Mesodermal cell (in vitro differentiated cells): ENCODE measurements around the gene RUNX2.

Experiments used
- H3K27ac ChIP-seq: 2 replicates; pipeline ENCODE4 v1.7.0; 2013; ENCODE audit warnings: mild to moderate bottlenecking, low read depth, low read length, moderate library complexity; ENCODE audit not compliant: severe bottlenecking
- H3K36me3 ChIP-seq: 2 replicates; pipeline ENCODE4 v1.7.1; 2013; ENCODE audit warnings: mild to moderate bottlenecking, low read length, moderate library complexity; ENCODE audit not compliant: control insufficient read depth, insufficient read depth
- H3K4me1 ChIP-seq: one replicate; pipeline ENCODE4 v1.7.1; 2013; ENCODE audit warnings: mild to moderate bottlenecking, low read length; ENCODE audit not compliant: insufficient read depth, control insufficient read depth, poor library complexity, severe bottlenecking
- H3K4me3 ChIP-seq: 2 replicates; pipeline ENCODE4 v1.7.0; 2013; ENCODE audit warnings: low read length, control low read depth, mild to moderate bottlenecking; ENCODE audit not compliant: insufficient read depth, poor library complexity, severe bottlenecking; ENCODE audit errors: extremely low read depth
- H3K9me3 ChIP-seq: 2 replicates; pipeline ENCODE4 v1.7.1; 2013; ENCODE audit warnings: mild to moderate bottlenecking, low read length, moderate library complexity; ENCODE audit not compliant: control insufficient read depth
- WGBS, 2 experiments: methylation state at CpG; one replicate each; pipeline ENCODE4 v1.1.5; 2013; ENCODE audit warnings: missing lambda C conversion rate in 2 of 2; ENCODE audit not compliant: insufficient coverage in 2 of 2; 5-methylcytosine and 5-hydroxymethylcytosine counted together

RUNX2 gene

DNA sequence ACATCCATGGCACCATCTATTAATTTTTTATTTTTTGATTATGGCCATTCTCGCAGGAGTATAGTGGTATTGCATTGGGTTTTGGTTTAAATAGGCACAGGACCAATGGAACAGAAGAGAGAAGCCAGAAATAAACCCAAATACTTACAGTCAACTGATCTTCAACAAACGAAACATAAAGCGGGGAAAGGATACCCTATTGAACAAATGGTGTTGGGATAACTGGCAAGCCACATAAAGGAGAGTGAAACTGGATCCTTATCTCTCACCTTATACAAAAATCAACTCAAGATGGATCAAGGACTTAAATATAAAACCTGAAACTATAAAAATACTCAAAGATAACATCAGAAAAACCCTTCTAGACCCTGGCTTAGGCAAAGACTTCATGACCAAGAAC is 25.3 kb upstream of the RUNX2 start:
- Histone ChIP-seq H3K9me3 (peaks cover 7% of the 10 kb centered on the region), H3K4me3 (no peak overlapping the region), H3K27ac (no peak overlapping the region), H3K4me1 (no peaks in the 10 kb centered on the region), H3K36me3 (peaks cover 4% of the 10 kb centered on the region)
- no CpG with 5 or more reads among the region's 3 CpGs for WGBS, 2 experiments

- peaks cover 7% of the 10 kb centered on the region for H3K9me3 ChIP-seq
- 83 to 91% methylated on average over 1 of the region's 1 CpG for WGBS, 2 experiments
Measured at GRCh38 chr6:45305546-45305945, 22.6 kb upstream of the RUNX2 start.

GRCh38 chr6:45310118-45310788 is 17.9 kb upstream of the RUNX2 start:
- WGBS, 2 experiments = 87 to 92% methylated on average over 4 to 7 of the region's 7 CpGs
- H3K36me3 ChIP-seq = peaks cover 9% of the 10 kb centered on the region
- H3K27ac ChIP-seq = no peak overlapping the region
- H3K4me1 ChIP-seq = no peaks in the 10 kb centered on the region
- H3K4me3 ChIP-seq = no peak overlapping the region
- peaks cover 7% of the 10 kb centered on the region for H3K9me3 ChIP-seq

More at GRCh38 chr6:45305546-45305945, 22.6 kb upstream of the RUNX2 start:
- Histone ChIP-seq H3K4me1 (no peaks in the 10 kb centered on the region), H3K36me3 (peaks cover 9% of the 10 kb centered on the region), H3K27ac (no peak overlapping the region), H3K4me3 (no peak overlapping the region)

- peaks cover 5% of the 10 kb centered on the region for H3K36me3 ChIP-seq
- 59 to 97% methylated on average over 3 to 5 of the region's 5 CpGs for WGBS, 2 experiments
- no peak overlapping the region for H3K4me3 ChIP-seq
- H3K4me1 ChIP-seq = no peaks in the 10 kb centered on the region
- no peak overlapping the region for H3K27ac ChIP-seq
- H3K9me3 ChIP-seq = no peaks in the 10 kb centered on the region
Measured at GRCh38 chr6:45314146-45314545, 14.0 kb upstream of the RUNX2 start.

- H3K4me3 ChIP-seq = no peak overlapping the region
- no peak overlapping the region for H3K27ac ChIP-seq
- H3K36me3 ChIP-seq = no peaks in the 10 kb centered on the region
- no peaks in the 10 kb centered on the region for H3K9me3 ChIP-seq
- H3K4me1 ChIP-seq = no peaks in the 10 kb centered on the region
- WGBS, 2 experiments = 83 to 95% methylated on average over 1 to 3 of the region's 4 CpGs
Measured at GRCh38 chr6:45320349-45320748, 7.8 kb upstream of the RUNX2 start.

GRCh38 chr6:45323656-45324224 is 4.4 kb upstream of the RUNX2 start:
- Histone ChIP-seq H3K9me3 (no peaks in the 10 kb centered on the region), H3K4me3 (no peak overlapping the region)
- 88% methylated on average over 1 of the region's 3 CpGs; no CpG with 5 or more reads in 1 of the 2 experiments for WGBS, 2 experiments

DNA sequence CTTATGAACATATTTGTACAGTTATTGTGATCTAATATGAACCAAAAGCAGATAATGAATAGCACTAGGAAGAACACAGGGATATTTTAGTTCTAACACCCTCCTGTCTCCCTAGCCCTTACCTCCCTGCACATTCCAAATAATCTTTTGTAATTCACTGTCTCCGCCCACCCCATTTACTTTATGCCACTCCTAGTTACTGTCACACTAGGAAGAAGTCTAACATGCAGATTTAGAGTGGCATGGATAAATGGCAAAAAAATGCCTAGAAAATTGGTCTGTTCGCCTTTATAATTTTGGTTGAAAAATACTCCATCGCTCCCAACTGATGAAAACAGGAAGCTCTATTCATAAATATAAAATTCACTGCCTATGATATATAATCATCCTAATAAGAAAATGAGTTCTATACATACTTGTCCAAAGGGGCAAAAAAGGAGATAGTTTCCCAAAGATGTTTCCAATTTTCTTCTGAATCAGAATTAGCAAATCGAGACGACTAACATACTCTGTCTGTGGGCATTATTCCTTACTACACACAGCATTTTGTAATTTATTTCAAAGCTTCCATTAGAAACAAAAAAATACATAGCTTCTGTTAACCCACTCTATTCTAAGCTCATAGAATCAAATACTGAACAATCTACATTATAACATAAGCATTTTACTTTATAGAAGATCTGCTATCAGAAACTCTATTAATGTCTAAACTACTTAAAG is 1.3 kb upstream of the RUNX2 start:
- Histone ChIP-seq H3K36me3 (no peaks in the 10 kb centered on the region), H3K27ac (no peak overlapping the region), H3K4me1 (peaks cover 8% of the 10 kb centered on the region), H3K4me3 (no peak overlapping the region), H3K9me3 (no peaks in the 10 kb centered on the region)
- 79 to 88% methylated on average over 2 of the region's 5 CpGs for WGBS, 2 experiments

More at GRCh38 chr6:45323656-45324224, 4.4 kb upstream of the RUNX2 start:
- Histone ChIP-seq H3K27ac (no peak overlapping the region), H3K36me3 (no peaks in the 10 kb centered on the region), H3K4me1 (peaks cover 8% of the 10 kb centered on the region)

DNA sequence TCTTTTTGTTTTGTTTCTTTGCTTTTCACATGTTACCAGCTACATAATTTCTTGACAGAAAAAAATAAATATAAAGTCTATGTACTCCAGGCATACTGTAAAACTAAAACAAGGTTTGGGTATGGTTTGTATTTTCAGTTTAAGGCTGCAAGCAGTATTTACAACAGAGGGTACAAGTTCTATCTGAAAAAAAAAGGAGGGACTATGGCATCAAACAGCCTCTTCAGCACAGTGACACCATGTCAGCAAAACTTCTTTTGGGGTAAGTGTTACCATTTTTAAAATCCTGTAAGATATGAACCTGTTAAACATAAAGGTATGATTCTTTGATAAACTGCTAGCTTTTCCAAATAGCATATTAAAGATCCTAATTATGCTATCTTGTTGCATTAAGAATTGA is 393 bp downstream of the RUNX2 start:
- Histone ChIP-seq H3K4me3 (no peak overlapping the region), H3K27ac (no peak overlapping the region), H3K4me1 (peaks cover 8% of the 10 kb centered on the region), H3K36me3 (no peaks in the 10 kb centered on the region), H3K9me3 (no peaks in the 10 kb centered on the region)

DNA sequence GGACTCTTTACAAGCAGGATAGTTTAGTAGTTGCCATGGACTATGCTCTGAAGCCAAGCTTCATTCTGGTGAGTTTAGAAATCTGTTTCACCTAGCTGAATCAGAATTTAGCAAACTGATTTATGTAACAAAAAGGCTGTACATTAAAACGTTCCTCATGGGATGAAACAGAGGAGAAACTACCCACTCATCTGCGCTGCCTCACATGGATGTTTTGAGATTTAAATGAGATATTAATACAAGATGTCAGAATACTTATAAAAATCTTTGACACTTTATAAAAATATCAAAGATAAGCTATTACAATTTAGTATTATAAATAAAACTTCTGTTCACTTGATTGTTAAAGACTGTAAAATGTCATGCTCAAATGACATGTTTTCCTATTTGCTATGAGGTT is 16.8 kb downstream of the RUNX2 start:
- WGBS, 2 experiments = no CpG with 5 or more reads among the region's 2 CpGs

DNA sequence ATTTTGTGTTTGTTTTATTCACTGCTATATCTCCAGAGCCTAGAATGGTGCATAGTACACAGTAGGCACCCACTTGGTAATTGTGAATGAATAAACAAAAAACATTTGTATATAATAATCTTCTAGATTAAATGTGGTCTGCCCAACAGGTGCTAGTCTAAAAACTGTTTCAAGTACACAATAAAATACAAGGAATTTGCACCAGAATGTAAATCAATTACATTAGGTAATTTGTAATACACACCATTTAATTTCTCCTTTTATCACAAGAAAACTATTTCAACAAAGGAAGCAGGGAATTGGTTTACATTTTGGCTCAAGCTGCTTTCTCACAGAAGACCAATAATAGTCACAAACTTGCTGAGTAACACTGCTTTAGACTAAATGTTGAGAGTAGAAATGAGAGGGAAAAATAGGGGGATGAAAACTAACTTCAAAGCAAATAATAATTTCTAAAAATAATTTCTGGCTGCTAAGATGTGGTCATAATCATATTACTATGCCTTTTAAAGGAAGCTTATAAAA is 22.1 kb downstream of the RUNX2 start:
- no peaks in the 10 kb centered on the region for H3K9me3 ChIP-seq
- no peaks in the 10 kb centered on the region for H3K4me1 ChIP-seq
- no peak overlapping the region for H3K4me3 ChIP-seq
- no peak overlapping the region for H3K27ac ChIP-seq
- H3K36me3 ChIP-seq = no peaks in the 10 kb centered on the region

More for the DNA sequence above, 16.8 kb downstream of the RUNX2 start:
- Histone ChIP-seq H3K4me1 (no peaks in the 10 kb centered on the region), H3K36me3 (no peaks in the 10 kb centered on the region), H3K9me3 (no peaks in the 10 kb centered on the region), H3K27ac (no peak overlapping the region), H3K4me3 (no peak overlapping the region)

DNA sequence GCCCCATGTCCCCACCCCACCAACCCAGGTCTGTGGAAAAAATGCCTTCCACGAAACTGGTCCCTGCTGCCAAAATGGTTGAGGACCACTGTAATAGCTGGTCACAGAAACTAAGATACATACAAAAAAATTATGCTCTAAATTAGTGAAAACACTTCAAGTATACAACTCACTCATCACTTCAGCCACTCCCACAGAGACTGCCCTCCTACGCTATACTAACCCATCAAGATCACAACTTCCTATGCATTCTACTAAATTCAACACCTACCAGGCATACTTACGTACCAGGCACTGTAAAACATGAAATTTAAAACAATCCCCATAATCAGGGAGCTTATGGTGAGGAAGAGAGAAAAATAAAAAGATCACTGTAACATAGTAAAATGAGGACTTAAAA is 22.9 kb downstream of the RUNX2 start:
- Histone ChIP-seq H3K4me1 (no peaks in the 10 kb centered on the region), H3K4me3 (no peak overlapping the region), H3K36me3 (no peaks in the 10 kb centered on the region), H3K9me3 (no peaks in the 10 kb centered on the region), H3K27ac (no peak overlapping the region)
- 100% methylated on average over 1 of the region's 3 CpGs for WGBS, 2 experiments
